Panc1 (cell line): Measurements from ENCODE around the gene FGR. TPM values are rescaled to one million over a fixed set of nuclear protein-coding genes. Genes with fewer than 3 reads are reported as not detected.

ENCODE experiments used
- ATAC-seq: fragments of 200-7000 bp; cut with Tn5 transposase; 2 replicates; pipeline ENCODE4 v1.9.1; 2020; ENCODE audit warnings: mild to moderate bottlenecking, moderate library complexity
- BruUV-seq: library from RNA; stranded (reverse); fragments of 400-500 nt; replicated peaks from 2 replicates; lab custom pipeline; 2021; lab: Mats Ljungman, UMichigan
- CTCF ChIA-PET: fragments of 300-600 bp; sonication (Branson Sonifier 250); formaldehyde crosslinking; loops from one replicate; lab custom pipeline; 2022; ENCODE audit warnings: antibody characterized with exemption; lab: Charles Lee
- POLR2A ChIA-PET: fragments of 300-600 bp; sonication (Branson Sonifier 250); formaldehyde crosslinking; loops from one replicate; lab custom pipeline; 2022; ENCODE audit warnings: antibody characterized with exemption; lab: Charles Lee
- DNase-seq: peaks from one replicate; pipeline ENCODE4 v3.0.0-alpha.2; 2010; ENCODE audit warnings: low read depth, low spot score
- H3K27ac ChIP-seq: 2 replicates; pipeline ENCODE4 v1.5.1; 2011; ENCODE audit warnings: mild to moderate bottlenecking, low read length, inconsistent platforms
- H3K27me3 ChIP-seq: fragments of 200-500 bp; sonication (Bioruptor generic); 2 replicates; pipeline ENCODE4 v1.6.0; 2014; ENCODE audit warnings: low read length, inconsistent platforms; ENCODE audit not compliant: control insufficient read depth, insufficient read depth
- H3K36me3 ChIP-seq: fragments of 200-500 bp; sonication (Bioruptor generic); 2 replicates; pipeline ENCODE4 v1.5.1; 2014; ENCODE audit warnings: inconsistent platforms, mild to moderate bottlenecking, low read length, moderate library complexity; ENCODE audit not compliant: control insufficient read depth, insufficient read depth
- H3K4me1 ChIP-seq: 2 replicates; pipeline ENCODE4 v1.5.1; 2011; ENCODE audit warnings: inconsistent platforms, mild to moderate bottlenecking, low read length, moderate library complexity; ENCODE audit not compliant: control insufficient read depth, insufficient read depth
- H3K4me3 ChIP-seq, 2 experiments: 2 replicates each; pipeline ENCODE4 v1.5.1; 2011 to 2012; ENCODE audit warnings: low read depth in 2 of 2, low read length in 2 of 2, mild to moderate bottlenecking in 2 of 2, inconsistent platforms in 1 of 2, moderate library complexity in 1 of 2
- H3K9me3 ChIP-seq: fragments of 200-500 bp; sonication (Bioruptor generic); 2 replicates; pipeline ENCODE4 v1.5.1; 2014; ENCODE audit warnings: low read depth, mild to moderate bottlenecking, inconsistent platforms, low read length, moderate library complexity; ENCODE audit not compliant: control insufficient read depth, insufficient read depth
- POLR2AphosphoS5 ChIP-seq: IDR thresholded peaks from 2 replicates; pipeline ENCODE4 v1.6.1; 2012; ENCODE audit warnings: mild to moderate bottlenecking, low read depth, low read length, moderate library complexity
- SIN3A ChIP-seq: IDR thresholded peaks from 2 replicates; pipeline ENCODE4 v1.6.1; 2012; ENCODE audit warnings: low read depth, mild to moderate bottlenecking, low read length, moderate library complexity, borderline replicate concordance; ENCODE audit not compliant: insufficient read depth
- TCF7L2 ChIP-seq: IDR thresholded peaks from 2 replicates; pipeline ENCODE4 v1.6.1; 2011; ENCODE audit warnings: mild to moderate bottlenecking, low read depth, low read length, inconsistent platforms
- in situ Hi-C: cut with HindIII; loops from 2 replicates; pipeline ENCODE4 v1.10.0; 2016; ENCODE audit warnings: low sequenced_read_pairs, low pct_unique_long_range_greater_than_20kb
- intact Hi-C: fragments of 100-400 bp; cut with micrococcal nuclease; formaldehyde crosslinking; loops from one replicate; pipeline ENCODE4 v1.10.0; 2022; ENCODE audit not compliant: unreplicated experiment
- total RNA-seq: library from RNA; stranded (reverse); gene quantifications from one replicate; pipeline ENCODE4 v1.2.1, GENCODE V29; 2021; ENCODE audit not compliant: unreplicated experiment
- TF ChIP-seq, protein P1 (sequence below): fragments of 450-650 bp; IDR thresholded peaks from 2 replicates; pipeline ENCODE4 v1.5.1; 2017; ENCODE audit warnings: mild to moderate bottlenecking
- TF ChIP-seq, protein P2 (sequence below), 2 experiments: IDR thresholded peaks; 2 replicates each; pipeline ENCODE4 v1.6.1; 2011 to 2012; ENCODE audit warnings: low read depth in 2 of 2, control low read depth in 1 of 2, low read length in 1 of 2, mild to moderate bottlenecking in 1 of 2, moderate library complexity in 1 of 2; ENCODE audit not compliant: insufficient read depth in 1 of 2

The FGR gene
- total RNA-seq, 1 experiment from 2014 or later, result 0.18 TPM

DNA sequence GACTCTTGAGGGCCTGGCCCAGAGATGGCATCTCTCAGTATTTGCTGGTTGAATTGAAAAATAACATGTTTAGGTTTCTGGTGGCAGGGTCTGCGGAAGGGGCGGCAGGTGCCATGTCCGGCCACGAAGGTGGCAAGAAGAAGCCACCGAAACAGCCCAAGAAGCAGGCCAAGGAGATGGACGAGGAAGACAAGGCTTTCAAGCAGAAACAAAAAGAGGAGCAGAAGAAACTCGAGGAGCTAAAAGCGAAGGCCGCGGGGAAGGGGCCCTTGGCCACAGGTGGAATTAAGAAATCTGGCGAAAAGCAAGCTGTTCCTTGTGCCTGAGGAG is 14.3 kb upstream of the FGR start:
- BruUV-seq, result no TSS peak

DNA sequence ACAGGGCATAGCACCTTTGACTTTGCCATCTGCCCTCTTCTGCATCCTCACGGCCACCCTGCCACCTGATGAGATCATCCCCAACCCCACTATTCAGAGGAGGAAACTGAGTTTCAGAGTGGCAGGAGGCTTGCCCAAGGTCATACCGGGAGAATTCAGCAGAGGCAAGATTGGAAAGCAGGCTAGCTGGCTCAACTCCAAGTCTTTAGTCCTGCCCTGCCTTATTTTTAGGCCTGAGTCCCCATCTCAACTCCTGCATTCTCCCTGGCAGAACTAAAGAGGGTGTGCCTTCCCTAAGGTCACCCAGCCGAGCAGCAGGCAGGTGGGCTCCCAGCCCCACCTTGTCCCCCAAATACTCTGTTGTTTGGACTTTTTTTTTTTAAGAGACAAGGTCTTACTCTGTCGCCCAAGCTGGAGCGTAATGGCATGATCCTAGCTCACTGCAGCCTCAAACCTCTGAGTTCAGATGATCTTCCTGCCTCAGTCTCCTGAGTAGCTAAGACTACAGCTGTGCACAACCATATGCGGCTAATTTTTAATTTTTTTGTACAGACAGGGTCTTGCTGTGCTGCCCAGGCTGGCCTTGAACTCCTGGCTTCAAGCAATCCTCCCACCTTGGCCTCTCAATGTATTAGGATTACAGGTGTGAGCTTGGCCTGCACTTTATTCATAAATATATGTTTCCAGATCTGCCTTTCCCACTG is 13.8 kb upstream of the FGR start:
- POLR2A ChIA-PET, result interaction anchor here (0.6 kb wide), 1 partner anchor 636 kb away, joined by 11 read pairs; no protein-coding TSS in a partner anchor
- H3K27me3 ChIP-seq, result no peaks in the 10 kb centered on the region

More for the DNA sequence above, 14.3 kb upstream of the FGR start:
- ATAC-seq (no peak), DNase-seq (no peak)
- POLR2A ChIA-PET, result no interaction called here
- in situ Hi-C loops (no loop called here), intact Hi-C loops (no loop called here)
- Histone ChIP-seq H3K36me3 (no peaks in the 10 kb centered on the region), H3K27ac (no peak overlapping the region), H3K4me3 (no peak overlapping the region), H3K9me3 (no peaks in the 10 kb centered on the region), H3K27me3 (no peaks in the 10 kb centered on the region), H3K4me1 (peaks cover 2% of the 10 kb centered on the region; the same call in 1 of the 2 replicates)
- no peak for TF ChIP-seq POLR2AphosphoS5
- CTCF ChIA-PET, result interaction anchor here (1.1 kb wide), 1 partner anchor 76 kb away, joined by 5 read pairs; no protein-coding TSS in a partner anchor

More for the DNA sequence above, 13.8 kb upstream of the FGR start:
- in situ Hi-C loops, result no loop called here
- no peaks in the 10 kb centered on the region for H3K36me3 ChIP-seq
- ATAC-seq (no peak), DNase-seq (no peak)
- CTCF ChIA-PET, result no interaction called here
- TF ChIP-seq, protein P1, sequence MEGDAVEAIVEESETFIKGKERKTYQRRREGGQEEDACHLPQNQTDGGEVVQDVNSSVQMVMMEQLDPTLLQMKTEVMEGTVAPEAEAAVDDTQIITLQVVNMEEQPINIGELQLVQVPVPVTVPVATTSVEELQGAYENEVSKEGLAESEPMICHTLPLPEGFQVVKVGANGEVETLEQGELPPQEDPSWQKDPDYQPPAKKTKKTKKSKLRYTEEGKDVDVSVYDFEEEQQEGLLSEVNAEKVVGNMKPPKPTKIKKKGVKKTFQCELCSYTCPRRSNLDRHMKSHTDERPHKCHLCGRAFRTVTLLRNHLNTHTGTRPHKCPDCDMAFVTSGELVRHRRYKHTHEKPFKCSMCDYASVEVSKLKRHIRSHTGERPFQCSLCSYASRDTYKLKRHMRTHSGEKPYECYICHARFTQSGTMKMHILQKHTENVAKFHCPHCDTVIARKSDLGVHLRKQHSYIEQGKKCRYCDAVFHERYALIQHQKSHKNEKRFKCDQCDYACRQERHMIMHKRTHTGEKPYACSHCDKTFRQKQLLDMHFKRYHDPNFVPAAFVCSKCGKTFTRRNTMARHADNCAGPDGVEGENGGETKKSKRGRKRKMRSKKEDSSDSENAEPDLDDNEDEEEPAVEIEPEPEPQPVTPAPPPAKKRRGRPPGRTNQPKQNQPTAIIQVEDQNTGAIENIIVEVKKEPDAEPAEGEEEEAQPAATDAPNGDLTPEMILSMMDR, result no peak
- TF ChIP-seq TCF7L2, result no peak
- TF ChIP-seq, protein P2, sequence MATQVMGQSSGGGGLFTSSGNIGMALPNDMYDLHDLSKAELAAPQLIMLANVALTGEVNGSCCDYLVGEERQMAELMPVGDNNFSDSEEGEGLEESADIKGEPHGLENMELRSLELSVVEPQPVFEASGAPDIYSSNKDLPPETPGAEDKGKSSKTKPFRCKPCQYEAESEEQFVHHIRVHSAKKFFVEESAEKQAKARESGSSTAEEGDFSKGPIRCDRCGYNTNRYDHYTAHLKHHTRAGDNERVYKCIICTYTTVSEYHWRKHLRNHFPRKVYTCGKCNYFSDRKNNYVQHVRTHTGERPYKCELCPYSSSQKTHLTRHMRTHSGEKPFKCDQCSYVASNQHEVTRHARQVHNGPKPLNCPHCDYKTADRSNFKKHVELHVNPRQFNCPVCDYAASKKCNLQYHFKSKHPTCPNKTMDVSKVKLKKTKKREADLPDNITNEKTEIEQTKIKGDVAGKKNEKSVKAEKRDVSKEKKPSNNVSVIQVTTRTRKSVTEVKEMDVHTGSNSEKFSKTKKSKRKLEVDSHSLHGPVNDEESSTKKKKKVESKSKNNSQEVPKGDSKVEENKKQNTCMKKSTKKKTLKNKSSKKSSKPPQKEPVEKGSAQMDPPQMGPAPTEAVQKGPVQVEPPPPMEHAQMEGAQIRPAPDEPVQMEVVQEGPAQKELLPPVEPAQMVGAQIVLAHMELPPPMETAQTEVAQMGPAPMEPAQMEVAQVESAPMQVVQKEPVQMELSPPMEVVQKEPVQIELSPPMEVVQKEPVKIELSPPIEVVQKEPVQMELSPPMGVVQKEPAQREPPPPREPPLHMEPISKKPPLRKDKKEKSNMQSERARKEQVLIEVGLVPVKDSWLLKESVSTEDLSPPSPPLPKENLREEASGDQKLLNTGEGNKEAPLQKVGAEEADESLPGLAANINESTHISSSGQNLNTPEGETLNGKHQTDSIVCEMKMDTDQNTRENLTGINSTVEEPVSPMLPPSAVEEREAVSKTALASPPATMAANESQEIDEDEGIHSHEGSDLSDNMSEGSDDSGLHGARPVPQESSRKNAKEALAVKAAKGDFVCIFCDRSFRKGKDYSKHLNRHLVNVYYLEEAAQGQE (IDR thresholded peaks at IDR 0.05; ENCODE audit: insufficient read depth in 1 of 2, low read depth in 2 of 2, low read length in 1 of 2), result no peak
- no peak for TF ChIP-seq POLR2AphosphoS5
- TF ChIP-seq SIN3A, result no peak
- no peak overlapping the region for H3K27ac ChIP-seq
- no peaks in the 10 kb centered on the region for H3K9me3 ChIP-seq
- peaks cover 2% of the 10 kb centered on the region; the same call in 1 of the 2 replicates for H3K4me1 ChIP-seq
- no peak overlapping the region for H3K4me3 ChIP-seq
- intact Hi-C loops, result no loop called here
- no TSS peak for BruUV-seq
